ENCODE data around the gene DCAF12.
"Not testable (repeated sequence)": the region's sequence is repeated elsewhere in the genome, so short reads cannot be mapped to it uniquely, and the experiment has no call there.

DCAF12 gene

GRCh38 chr9:34059281-34059680, 67.2 kb downstream of the DCAF12 start:
- no peak for DNase-seq

- DNase-seq: peak; percentile 5 to 6
These were observed 76.7 kb downstream of the DCAF12 start for GRCh38 chr9:34049630-34050384.

GRCh38 chr9:34048727-34049629, 77.5 kb downstream of the DCAF12 start, which contains the start of gene UBAP2:
UBAP2 (minus strand) TSS chr9:34048887; CDS start chr9:34017148, 31,739 bp downstream.
- peak; percentile 96 for DNase-seq

- DNase-seq: peak; percentile 46 to 47
These were observed 78.4 kb downstream of the DCAF12 start for GRCh38 chr9:34047864-34048726.

GRCh38 chr9:34046784-34047379, 79.6 kb downstream of the DCAF12 start:
- DNase-seq: no peak

GRCh38 chr9:34045903-34046302, 80.6 kb downstream of the DCAF12 start:
- no peak for DNase-seq

- not testable (repeated sequence) for DNase-seq
These were observed 84.4 kb downstream of the DCAF12 start for GRCh38 chr9:34042074-34042473.

- DNase-seq: not testable (repeated sequence)
These were observed 87.6 kb downstream of the DCAF12 start for GRCh38 chr9:34038851-34039250.

- DNase-seq: no peak
These were observed 88.9 kb downstream of the DCAF12 start for GRCh38 chr9:34037626-34038025.

- DNase-seq: no peak
These were observed 89.9 kb downstream of the DCAF12 start for GRCh38 chr9:34036625-34037024.

All from stimulated activated CD4-positive, alpha-beta T cell treated with anti-CD3 and anti-CD28 coated beads, Interleukin-2, amount 100 ng/mL, for 48 hours (primary cell).